K562 (cell line): ENCODE data around the gene MACROD2. TPM values are rescaled to one million over a fixed set of nuclear protein-coding genes. Genes with fewer than 3 reads are reported as not detected.

ENCODE experiments used
- ATAC-seq: fragments of 200-7000 bp; cut with Tn5 transposase; 3 replicates; pipeline ENCODE4 v1.9.1; 2020; ENCODE audit warnings: moderate library complexity
- BruUV-seq: library from RNA; stranded (reverse); fragments of 400-500 nt; replicated peaks from 2 replicates; lab custom pipeline; 2021; lab: Mats Ljungman, UMichigan
- CTCF ChIA-PET: fragments of 300-600 bp; formaldehyde crosslinking; extraction: SDS; loops from one replicate; lab custom pipeline; 2021; ENCODE audit warnings: low intra/inter-chr PET ratio; lab: Yijun Ruan, JAX
- POLR2A ChIA-PET: fragments of 300-600, 350-650 bp; sonication (Branson Sonifier 250); formaldehyde crosslinking; extraction: SDS; loops from one replicate; lab custom pipeline; 2021; ENCODE audit warnings: antibody characterized with exemption, inconsistent platforms; lab: Yijun Ruan, JAX
- DNase-seq, 4 experiments: peaks; one replicate each; pipeline versions ENCODE4 v3.0.0 to v3.0.0-alpha.2; 2011 to 2018; ENCODE audit warnings: low spot score in 3 of 4, mixed read lengths in 3 of 4; ENCODE audit errors: extremely low read depth in 1 of 4
- FAIRE-seq: peaks from 2 replicates; lab custom pipeline; 2011; peaks lifted over from hg19 to GRCh38; lab: Jason Lieb, UNC
- H2AFZ ChIP-seq: 2 replicates; pipeline ENCODE4 v1.6.0; 2011; ENCODE audit warnings: low read depth, low read length, control low read depth, inconsistent platforms
- H3K27ac ChIP-seq: fragments of 200-600 bp; 3 replicates; pipeline ENCODE4 v1.8.0; 2011; ENCODE audit warnings: low read depth, mild to moderate bottlenecking, control low read depth, inconsistent platforms, low read length, moderate library complexity, mixed read lengths; ENCODE audit errors: extremely low read depth
- H3K27me3 ChIP-seq, 2 experiments: fragments of 300-600 bp in 1 of 2; 2 replicates in 1 of 2; 3 replicates in 1 of 2; pipeline versions ENCODE4 v1.6.0 to v1.8.0; 2011; ENCODE audit warnings: inconsistent platforms in 2 of 2, low read length in 2 of 2, mild to moderate bottlenecking in 1 of 2, mixed read lengths in 1 of 2, moderate library complexity in 1 of 2; ENCODE audit not compliant: control insufficient read depth in 2 of 2, insufficient read depth in 2 of 2
- H3K36me3 ChIP-seq: fragments of 300-600 bp; 3 replicates; pipeline ENCODE4 v1.8.0; 2011; ENCODE audit warnings: mild to moderate bottlenecking, low read length, inconsistent platforms; ENCODE audit not compliant: control insufficient read depth, insufficient read depth
- H3K4me1 ChIP-seq, 2 experiments: fragments of 200-600 bp in 1 of 2; replicated peaks in 1 of 2; 2 replicates in 1 of 2; 3 replicates in 1 of 2; pipeline versions ENCODE4 v1.5.1 to v1.8.0; 2011; ENCODE audit warnings: inconsistent platforms in 2 of 2, low read length in 2 of 2, mild to moderate bottlenecking in 1 of 2, mixed read lengths in 1 of 2, moderate library complexity in 1 of 2; ENCODE audit not compliant: control insufficient read depth in 2 of 2, insufficient read depth in 2 of 2
- H3K4me2 ChIP-seq: 2 replicates; pipeline ENCODE4 v1.6.1; 2011; ENCODE audit warnings: low read length, control low read depth, inconsistent platforms, mixed read lengths; ENCODE audit not compliant: insufficient read depth
- H3K4me3 ChIP-seq: fragments of 200-600 bp; sonication (generic), shearing (Covaris generic); 2 replicates; pipeline ENCODE4 v1.5.1; 2016; ENCODE audit warnings: control low read depth, inconsistent platforms
- H3K79me2 ChIP-seq: fragments of 200-600 bp; 3 replicates; pipeline ENCODE4 v1.8.0; 2011; ENCODE audit warnings: low read length, inconsistent platforms; ENCODE audit not compliant: control insufficient read depth, insufficient read depth
- H3K9ac ChIP-seq, 2 experiments: 2 replicates each; pipeline versions ENCODE4 v1.6.0 to v1.6.1; 2011; ENCODE audit warnings: low read depth in 2 of 2, low read length in 2 of 2, control low read depth in 1 of 2, inconsistent platforms in 1 of 2, mild to moderate bottlenecking in 1 of 2, mixed read lengths in 1 of 2; ENCODE audit not compliant: insufficient read depth in 1 of 2
- H3K9me1 ChIP-seq: one replicate; pipeline ENCODE4 v1.6.0; 2011; ENCODE audit warnings: inconsistent platforms, mild to moderate bottlenecking, low read length, moderate library complexity; ENCODE audit not compliant: control insufficient read depth, insufficient read depth
- H3K9me3 ChIP-seq: replicated peaks from 2 replicates; pipeline ENCODE4 v1.5.1; 2011; ENCODE audit warnings: low read depth, low read length, inconsistent platforms; ENCODE audit not compliant: control insufficient read depth, insufficient read depth
- H4K20me1 ChIP-seq: replicated peaks from 2 replicates; pipeline ENCODE4 v1.6.1; 2011; ENCODE audit warnings: low read length, inconsistent platforms, mixed read lengths; ENCODE audit not compliant: control insufficient read depth, insufficient read depth
- ASH1L ChIP-seq: fragments of 450-650 bp; IDR thresholded peaks from 2 replicates; pipeline ENCODE4 v1.6.1; 2018; ENCODE audit warnings: borderline replicate concordance, mild to moderate bottlenecking, low read depth; ENCODE audit not compliant: partially characterized antibody
- ATF4 ChIP-seq: fragments of 450-650 bp; formaldehyde crosslinking; IDR thresholded peaks from 2 replicates; pipeline ENCODE4 v1.4.0; 2022; ENCODE audit warnings: mild to moderate bottlenecking, moderate library complexity
- CBX1 ChIP-seq: sonication (generic); IDR thresholded peaks from 2 replicates; pipeline ENCODE4 v1.6.1; 2016; ENCODE audit warnings: antibody characterized with exemption, low read depth, mild to moderate bottlenecking
- CREB5 ChIP-seq: fragments of 250-450 bp; sonication (Bioruptor Pico); IDR thresholded peaks from 2 replicates; pipeline ENCODE4 v1.5.0; 2020; ENCODE audit warnings: mild to moderate bottlenecking
- DACH1 ChIP-seq: fragments of 450-650 bp; IDR thresholded peaks from 2 replicates; pipeline ENCODE4 v1.6.1; 2018; ENCODE audit not compliant: partially characterized antibody
- FOXM1 ChIP-seq, 2 experiments: fragments of 450-650 bp in 1 of 2; sonication (generic) in 1 of 2; formaldehyde crosslinking in 1 of 2; IDR thresholded peaks; 2 replicates each; pipeline versions ENCODE4 v1.6.1 to v1.9.0; 2017 to 2022; ENCODE audit warnings: low read depth in 2 of 2, mild to moderate bottlenecking in 2 of 2, missing genetic modification reagents in 1 of 2, moderate library complexity in 1 of 2
- KHSRP ChIP-seq: fragments of 450-650 bp; IDR thresholded peaks from 2 replicates; pipeline ENCODE4 v1.6.1; 2017
- PTRF ChIP-seq: fragments of 450-650 bp; IDR thresholded peaks from 2 replicates; pipeline ENCODE4 v1.6.1; 2016; ENCODE audit warnings: mild to moderate bottlenecking, missing genetic modification characterization, missing compliant biosample characterization
- SREBF1 ChIP-seq: fragments of 150-350 bp; IDR thresholded peaks from 2 replicates; pipeline ENCODE4 v1.6.1; 2014; ENCODE audit warnings: antibody characterized with exemption, low read depth, low read length, borderline replicate concordance
- XRCC5 ChIP-seq: fragments of 200-400 bp; formaldehyde crosslinking; IDR thresholded peaks from 2 replicates; pipeline ENCODE4 v1.6.1; 2017; ENCODE audit warnings: low read depth, mild to moderate bottlenecking, low read length
- ZBTB49 ChIP-seq: sonication (generic); formaldehyde crosslinking; IDR thresholded peaks from 2 replicates; pipeline ENCODE4 v1.8.0; 2022; ENCODE audit warnings: missing genetic modification reagents, mild to moderate bottlenecking, borderline replicate concordance
- ZNF133 ChIP-seq: fragments of 250-450 bp; sonication (Bioruptor Pico); IDR thresholded peaks from 2 replicates; pipeline ENCODE4 v1.4.0; 2020; ENCODE audit warnings: mild to moderate bottlenecking
- WGBS: fragments of 100-300 bp; shearing (Covaris generic); methylation state at CpG from one replicate; pipeline ENCODE4 v1.1.6; 2016; ENCODE audit warnings: low coverage, mixed read lengths; ENCODE audit not compliant: insufficient coverage; ENCODE audit errors: missing lambda C conversion rate; 5-methylcytosine and 5-hydroxymethylcytosine counted together
- in situ Hi-C: fragments of 300-500 bp; cut with MboI; formaldehyde crosslinking; loops from 4 replicates; pipeline ENCODE4 v1.15.0; 2018; ENCODE audit warnings: inconsistent platforms, mixed read lengths
- intact Hi-C: fragments of 100-400 bp; cut with micrococcal nuclease; formaldehyde crosslinking; loops from 2 replicates; pipeline ENCODE4 v1.14.2; 2022
- polyA plus RNA-seq, 8 experiments: library from polyadenylated mRNA; depleted of rRNA in 4 of 8; stranded (reverse) in 5 of 8; unstranded in 3 of 8; fragments of >200 nt; fragmentation: Nextera tagmentation in 2 of 8; fragmentation: Illumina TruSeq in 1 of 8; extraction: Ambion mirVana in 2 of 8; extraction: Trizol in 1 of 8; gene quantifications; 2 replicates each; pipeline versions ENCODE4 v1.2.1 to v1.2.3, GENCODE V29; 2011 to 2014; ENCODE audit warnings: inconsistent platforms in 1 of 8, missing spikeins in 1 of 8
- total RNA-seq, 7 experiments: library from RNA; depleted of rRNA in 6 of 7; stranded (reverse); fragments of >200 nt in 6 of 7; fragmentation: Illumina TruSeq in 2 of 7; extraction: Trizol in 2 of 7; gene quantifications; 2 replicates each; pipeline versions ENCODE4 v1.2.1 to v1.2.3, GENCODE V29; 2011 to 2021; ENCODE audit warnings: low replicate concordance in 1 of 7

MACROD2 gene
- total and polyA plus RNA-seq, 9 of the 15 experiments (the other 6 are each of a cell fraction or from before 2014, with no cell fraction given), result not detected

- TF ChIP-seq CBX1, result no peak
These were observed 1143.3 kb downstream of the MACROD2 start (continued) for GRCh38 chr20:15138548-15139126.

- Histone ChIP-seq H3K4me3 (no peak overlapping the region), H2AFZ (no peak overlapping the region), H3K27me3 (no peaks in the 10 kb centered on the region), H3K4me2 (no peak overlapping the region), H3K4me1 (no peaks in the 10 kb centered on the region), H3K79me2 (no peaks in the 10 kb centered on the region), H3K9ac (no peak overlapping the region), H4K20me1 (no peaks in the 10 kb centered on the region), H3K9me3 (no peaks in the 10 kb centered on the region), H3K9me1 (no peaks in the 10 kb centered on the region), H3K36me3 (no peaks in the 10 kb centered on the region), H3K27ac (no peak overlapping the region)
- no peak for FAIRE-seq
- CTCF ChIA-PET, result no interaction called here
- POLR2A ChIA-PET, result no interaction called here
- DNase-seq, result no peak
- in situ Hi-C loops, result no loop called here
- no TSS peak for BruUV-seq
- no peak for ATAC-seq
- intact Hi-C loops, result no loop called here
- 0% methylated on average over 2 of the region's 2 CpGs for WGBS
- TF ChIP-seq SREBF1 (no peak), XRCC5 (no peak), DACH1 (no peak), PTRF (no peak), ZBTB49 (CRISPR knock-in tag) (no peak), ASH1L (no peak), CREB5 (no peak), FOXM1 (IDR thresholded peaks at IDR 0.05; ENCODE audit: low read depth) (no peak), FOXM1 (CRISPR knock-in tag; IDR thresholded peaks at IDR 0.05; ENCODE audit: low read depth) (no peak), ZNF133 (no peak), ATF4 (no peak), KHSRP (no peak)
These were observed 1144.2 kb downstream of the MACROD2 start for GRCh38 chr20:15139522-15139921.
